Endothelial cell of hepatic sinusoid (primary cell): ENCODE measurements around the gene NOL3.

Experiments
- in situ Hi-C: cut with HindIII; loops from 2 replicates; pipeline ENCODE4 v1.10.0; 2017; ENCODE audit warnings: low sequenced_read_pairs

NOL3 gene

DNA sequence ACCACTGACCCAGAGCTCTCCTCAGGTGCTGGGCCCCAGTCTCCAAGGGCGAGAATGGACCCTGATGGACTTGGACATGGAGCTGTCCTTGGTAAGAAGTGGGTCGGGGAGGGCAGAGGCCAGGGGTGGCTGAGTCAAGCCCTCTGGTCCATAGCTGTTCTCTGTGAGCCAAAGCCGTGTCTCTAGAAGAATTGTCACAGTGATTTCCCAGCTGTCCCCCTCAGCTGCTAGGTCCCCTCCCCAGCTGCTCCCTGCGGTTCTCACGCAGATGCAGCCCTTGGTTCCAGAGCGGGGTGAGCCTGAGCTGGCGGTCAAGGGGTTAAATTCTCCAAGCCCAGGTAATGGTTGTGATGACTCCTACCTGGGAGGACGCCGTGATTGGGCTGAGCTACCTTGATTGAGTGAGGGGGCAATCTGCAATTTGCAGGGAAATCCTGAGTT, 1.3 kb upstream of the NOL3 start:
- in situ Hi-C loops = loop anchor here (5.0 kb wide), 1 partner anchor 68 kb away; no protein-coding TSS in a partner anchor

DNA sequence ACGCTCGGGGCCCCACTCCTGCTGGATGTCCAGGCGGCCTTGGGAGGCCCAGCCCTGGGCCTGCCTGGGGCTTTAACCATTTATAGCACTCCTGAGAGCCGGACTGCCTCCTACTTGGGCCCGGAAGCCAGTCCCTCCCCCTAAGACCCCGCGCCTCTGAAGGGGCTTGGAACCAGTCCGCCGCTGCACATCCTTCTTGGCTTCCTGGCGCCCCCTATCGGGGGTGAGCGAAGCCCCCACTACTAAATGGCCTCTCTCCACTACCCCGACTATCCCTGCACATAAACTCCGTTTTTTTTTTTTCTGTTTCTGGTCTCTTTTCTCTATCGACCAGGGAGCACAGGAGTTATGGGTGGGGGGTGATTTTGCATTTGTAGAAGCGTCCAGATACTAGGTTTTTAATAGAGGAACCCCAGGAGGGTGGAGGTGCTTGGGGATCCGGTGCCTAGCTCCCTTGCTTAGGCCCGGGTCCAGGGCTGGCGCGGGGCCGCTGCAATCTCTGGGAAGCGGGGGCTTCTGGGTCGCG, 633 bp upstream of the NOL3 start:
- in situ Hi-C loops = loop anchor here (5.0 kb wide), 1 partner anchor 68 kb away; no protein-coding TSS in a partner anchor

- in situ Hi-C loops = no loop called here
These were observed 761 bp downstream of the NOL3 start for GRCh38 chr16:67170949-67171649.

- in situ Hi-C loops = no loop called here
These were observed 3.0 kb downstream of the NOL3 start for GRCh38 chr16:67173323-67173722.

GRCh38 chr16:67173808-67174705, 3.7 kb downstream of the NOL3 start:
- in situ Hi-C loops = no loop called here

DNA sequence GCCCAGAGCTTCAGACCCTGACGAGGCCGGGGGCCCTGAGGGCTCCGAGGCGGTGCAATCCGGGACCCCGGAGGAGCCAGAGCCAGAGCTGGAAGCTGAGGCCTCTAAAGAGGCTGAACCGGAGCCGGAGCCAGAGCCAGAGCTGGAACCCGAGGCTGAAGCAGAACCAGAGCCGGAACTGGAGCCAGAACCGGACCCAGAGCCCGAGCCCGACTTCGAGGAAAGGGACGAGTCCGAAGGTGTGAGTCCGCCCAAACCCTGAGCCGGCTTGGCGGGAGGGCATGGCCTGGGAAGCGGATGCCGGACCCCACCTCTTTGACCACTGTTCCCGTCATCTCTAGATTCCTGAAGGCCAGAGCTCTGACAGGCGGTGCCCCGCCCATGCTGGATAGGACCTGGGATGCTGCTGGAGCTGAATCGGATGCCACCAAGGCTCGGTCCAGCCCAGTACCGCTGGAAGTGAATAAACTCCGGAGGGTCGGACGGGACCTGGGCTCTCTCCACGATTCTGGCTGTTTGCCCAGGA, 4.4 kb downstream of the NOL3 start:
- in situ Hi-C loops = no loop called here

- in situ Hi-C loops = no loop called here
These were observed 6.3 kb downstream of the NOL3 start for GRCh38 chr16:67176662-67177061.

DNA sequence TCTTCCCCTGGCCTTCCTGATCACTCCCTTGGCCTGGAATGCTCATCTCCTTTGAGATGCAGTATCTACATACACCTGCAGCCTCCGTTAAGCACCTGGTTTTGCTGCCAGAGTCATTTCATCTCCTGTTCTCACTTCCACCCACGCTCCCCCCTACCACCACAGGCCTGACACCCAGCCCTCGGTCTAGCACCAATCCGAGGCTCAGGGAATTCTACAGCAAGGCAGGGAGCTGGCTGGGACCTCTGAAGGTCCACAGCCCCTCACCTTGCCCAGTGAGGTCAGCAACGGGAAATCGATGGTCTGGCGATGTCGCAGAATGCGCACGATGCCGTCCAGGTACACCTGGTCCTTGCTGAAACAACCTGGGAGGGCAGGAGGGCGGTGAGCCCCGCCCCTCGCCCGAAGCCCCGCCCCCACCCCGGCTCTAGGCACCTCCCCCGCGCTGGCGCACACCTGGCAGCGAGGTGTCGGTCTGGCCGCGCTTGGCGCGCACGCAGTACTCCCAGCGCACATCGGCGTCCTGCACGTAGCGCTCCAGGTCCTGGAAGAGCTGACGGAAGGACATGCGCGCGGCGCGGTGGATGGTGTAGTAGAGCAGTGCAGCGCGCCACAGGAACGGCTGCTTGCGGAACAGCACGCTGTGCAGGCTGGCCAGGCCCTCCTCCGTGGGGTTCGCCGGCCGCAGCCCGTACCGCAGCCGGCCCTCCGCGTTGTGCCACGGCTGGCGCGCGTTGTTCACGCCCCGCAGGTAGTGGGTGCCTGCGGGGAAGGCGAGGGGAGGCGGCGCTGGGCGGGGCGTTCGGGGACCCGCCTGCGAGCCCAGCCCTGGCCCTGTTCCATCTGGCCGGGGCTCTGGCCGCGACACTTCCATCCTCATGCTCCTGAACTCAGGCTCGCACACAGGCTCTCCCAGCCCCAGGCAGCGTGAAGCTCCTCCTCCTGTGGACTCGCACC, 7.7 kb downstream of the NOL3 start:
- in situ Hi-C loops = no loop called here

DNA sequence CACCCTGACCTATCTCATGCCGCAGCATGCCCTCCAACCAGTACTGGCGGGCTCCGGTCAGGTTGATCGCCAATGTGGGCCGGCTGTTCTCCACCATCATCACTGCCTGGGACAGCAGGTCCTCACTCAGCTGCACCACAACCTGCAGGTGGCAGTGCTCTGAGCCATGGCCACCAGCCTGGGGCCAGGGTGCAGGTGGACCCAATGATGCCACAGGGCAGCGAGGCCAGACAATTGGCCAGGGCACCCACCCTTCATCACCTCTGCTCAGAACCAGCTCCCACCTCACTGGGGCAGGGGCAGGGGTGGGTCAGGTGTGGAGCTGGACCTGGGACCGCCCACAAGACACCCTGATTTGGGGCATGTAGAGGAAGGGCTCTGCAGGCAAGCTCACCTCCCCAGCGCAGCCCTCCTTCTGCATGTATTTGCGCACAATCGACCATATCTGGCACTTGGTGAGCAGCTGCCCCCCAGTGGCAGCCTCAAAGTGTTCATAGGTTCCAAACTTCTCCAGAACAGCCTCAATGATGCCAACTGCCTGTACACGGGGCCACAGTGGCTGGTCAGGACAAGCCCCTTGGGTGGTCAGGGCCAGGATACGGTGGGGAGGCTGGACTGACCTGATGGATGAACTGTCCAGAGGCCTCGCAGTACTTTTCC, 9.2 kb downstream of the NOL3 start:
- in situ Hi-C loops = no loop called here

- in situ Hi-C loops = no loop called here
These were observed 9.8 kb downstream of the NOL3 start for GRCh38 chr16:67180166-67180565.

GRCh38 chr16:67181346-67181745, 11.0 kb downstream of the NOL3 start:
- in situ Hi-C loops = no loop called here

DNA sequence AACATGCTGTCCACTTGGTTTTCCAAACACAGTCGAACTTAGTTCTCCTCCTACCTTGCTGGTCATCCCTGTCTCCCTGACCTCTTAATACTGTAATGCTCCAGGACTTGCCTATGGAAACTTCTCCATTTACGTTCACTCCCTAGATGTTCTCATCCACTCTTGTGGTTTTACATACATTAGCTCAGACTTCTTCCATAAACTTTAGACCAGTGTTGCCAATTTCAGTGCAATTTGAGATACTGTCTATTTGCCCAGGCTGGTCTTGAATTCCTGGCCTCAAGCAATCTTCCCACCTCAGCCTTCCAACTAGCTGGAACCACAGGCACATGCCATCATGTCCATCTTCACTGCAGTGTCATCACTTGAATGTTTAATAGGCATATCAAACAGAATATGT, 11.9 kb downstream of the NOL3 start:
- in situ Hi-C loops = no loop called here

- in situ Hi-C loops = no loop called here
These were observed 12.9 kb downstream of the NOL3 start for GRCh38 chr16:67183284-67183626.

DNA sequence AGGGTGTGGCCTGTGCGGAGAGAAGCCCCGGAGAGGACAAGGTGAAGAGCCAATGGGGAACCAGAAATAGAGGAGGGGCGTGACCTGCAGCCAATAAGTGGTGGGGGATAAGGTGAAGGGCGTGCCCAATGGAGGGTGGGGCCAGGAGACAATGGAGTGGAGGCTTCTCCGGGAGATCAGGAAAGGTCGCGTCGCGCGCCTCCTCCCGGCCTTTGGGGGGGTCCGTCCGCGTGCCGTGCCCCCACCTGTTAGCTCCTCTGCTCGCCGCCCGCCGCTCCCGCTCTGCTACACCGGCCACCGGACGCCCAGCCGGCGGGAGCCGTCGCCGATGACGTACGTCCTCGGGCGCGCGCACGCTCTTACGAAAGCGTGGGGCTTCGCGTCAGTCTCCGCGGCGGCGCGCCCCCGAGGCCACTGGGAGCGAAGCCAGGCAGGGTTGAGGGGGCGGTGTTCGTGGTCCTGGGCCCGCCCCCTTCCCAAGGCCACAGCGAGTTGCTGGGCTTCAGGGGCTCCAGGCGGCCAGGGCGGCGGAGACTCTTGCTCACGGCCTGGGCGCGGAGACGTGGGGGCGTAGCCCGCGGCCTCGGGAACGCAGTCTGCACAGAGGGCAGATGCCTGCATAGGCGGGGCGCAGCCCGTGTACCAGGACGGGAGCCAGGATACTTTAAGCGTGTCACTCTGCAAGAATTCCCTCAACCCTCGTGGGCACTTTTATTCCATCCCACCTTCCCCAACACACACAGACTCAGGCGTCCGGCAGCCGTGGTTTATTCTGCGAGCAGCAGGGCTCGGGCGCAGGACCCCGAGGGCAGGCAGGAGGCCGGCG, 13.5 kb downstream of the NOL3 start, which contains the start of gene MATCAP1:
TSS of gene MATCAP1 (minus strand) at position 337 of the 826 bp plus-strand sequence. CDS start 3,353 bp downstream, outside the sequence.
- in situ Hi-C loops = no loop called here

GRCh38 chr16:67184453-67184994, 14.2 kb downstream of the NOL3 start:
- in situ Hi-C loops = no loop called here

DNA sequence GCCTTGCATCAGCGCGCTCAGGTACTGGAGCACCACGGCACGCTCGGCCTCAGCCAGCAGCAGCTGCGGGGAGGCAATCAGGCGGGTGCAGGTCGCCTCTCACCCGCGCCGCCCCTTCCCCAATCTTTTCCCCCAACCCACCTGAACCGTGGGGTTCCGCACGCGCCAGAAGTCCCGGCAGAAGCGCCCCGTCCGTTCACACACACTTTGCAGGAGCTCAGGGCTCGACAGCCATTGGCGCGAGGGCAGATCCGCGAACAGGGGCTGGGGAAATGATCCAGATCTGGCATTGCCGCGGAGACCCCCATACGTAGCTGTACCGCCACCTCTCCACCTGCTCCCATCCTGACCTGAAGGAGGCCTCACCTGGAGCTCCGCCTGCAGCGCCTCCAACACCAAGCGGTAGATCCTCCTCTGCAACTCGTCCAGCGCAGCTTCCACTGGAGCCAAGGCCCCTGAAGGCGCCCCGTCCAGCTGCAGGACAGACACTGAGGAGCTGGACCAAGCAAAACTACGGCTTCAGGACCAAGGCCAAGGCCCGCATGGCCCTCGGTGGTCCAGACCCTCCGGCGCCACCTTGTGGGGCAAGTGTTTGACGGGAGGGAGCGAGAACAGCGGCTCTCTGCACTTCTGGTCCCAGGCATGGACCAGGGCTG, 14.8 kb downstream of the NOL3 start:
- in situ Hi-C loops = no loop called here

GRCh38 chr16:67185651-67186134, 15.4 kb downstream of the NOL3 start:
- in situ Hi-C loops = no loop called here

- in situ Hi-C loops = no loop called here
These were observed 16.2 kb downstream of the NOL3 start for GRCh38 chr16:67186550-67186950.
